ENCODE data around the gene ERC1.

The ERC1 gene

GRCh38 chr12:1213618-1214205, 222.7 kb downstream of the ERC1 start:
- TF ChIP-seq ZNF292 (tag by site-specific recombination; IDR thresholded peaks at IDR 0.05; ENCODE audit: borderline replicate concordance, low read depth) (no peak), OSR2 (tag by site-specific recombination; IDR thresholded peaks at IDR 0.05) (0 out of 2 replicates have a peak, but pooled peaks have one; percentile 58), YY1 (tag by site-specific recombination; IDR thresholded peaks at IDR 0.05) (no peak), ZNF362 (tag by site-specific recombination; IDR thresholded peaks at IDR 0.05) (peak; percentile 95), ZNF704 (tag by site-specific recombination; IDR thresholded peaks at IDR 0.05) (no peak), ZNF639 (tag by site-specific recombination; IDR thresholded peaks at IDR 0.05) (0 out of 2 replicates have a peak, but pooled peaks have one; percentile 40)
- H3K4me1 ChIP-seq (ENCODE audit: control insufficient read depth, insufficient read depth, low read length), result peaks cover 28% of the 10 kb centered on the region
- POLR2A ChIA-PET, result interaction anchor here (0.8 kb wide), 1 partner anchor 16 kb away, joined by 3 read pairs; no protein-coding TSS in a partner anchor
- no peaks in the 10 kb centered on the region for H3K36me3 ChIP-seq (ENCODE audit: control insufficient read depth in 2 of 2, insufficient read depth in 1 of 2, low read length in 2 of 2)
- CTCF ChIA-PET, result interaction anchor here (0.7 kb wide), 1 partner anchor 1485 kb away, joined by 5 read pairs; no protein-coding TSS in a partner anchor
- H3K27ac ChIP-seq (ENCODE audit: extremely low read depth, low read depth, low read length), result no peak overlapping the region
- no peak overlapping the region for H3K4me3 ChIP-seq (ENCODE audit: low read depth, low read length)
- no peaks in the 10 kb centered on the region for H3K9me3 ChIP-seq (ENCODE audit: control insufficient read depth, insufficient read depth, low read depth, low read length)

- no peak for TF ChIP-seq ZNF660 (tag by site-specific recombination; IDR thresholded peaks at IDR 0.05)
- no peak for TF ChIP-seq ZFP3 (tag by site-specific recombination; IDR thresholded peaks at IDR 0.05; ENCODE audit: low read depth)
- TF ChIP-seq ZNF529 (tag by site-specific recombination; IDR thresholded peaks at IDR 0.05; ENCODE audit: insufficient replicate concordance), result peak; percentile 6
- TF ChIP-seq ZBTB11 (tag by site-specific recombination; conservative IDR thresholded peaks at IDR 0.05; ENCODE audit: low read depth), result no peak
- 0 out of 2 replicates have a peak, but pooled peaks have one; percentile 11 for TF ChIP-seq ZNF768 (tag by site-specific recombination; IDR thresholded peaks at IDR 0.05)
- no peak for TF ChIP-seq ZNF280C (tag by site-specific recombination; IDR thresholded peaks at IDR 0.05)
- no peak for TF ChIP-seq ZSCAN16 (tag by site-specific recombination; IDR thresholded peaks at IDR 0.05)
- TF ChIP-seq FEZF1 (tag by site-specific recombination; IDR thresholded peaks at IDR 0.05), result no peak
- TF ChIP-seq ZNF837 (tag by site-specific recombination; IDR thresholded peaks at IDR 0.05), result no peak
- peak; percentile 65 for TF ChIP-seq WT1 (tag by site-specific recombination; IDR thresholded peaks at IDR 0.05)
- no peak for TF ChIP-seq ZBTB20 (tag by site-specific recombination; IDR thresholded peaks at IDR 0.05)
- TF ChIP-seq PATZ1 (tag by site-specific recombination; IDR thresholded peaks at IDR 0.05), result no peak
- CTCF ChIA-PET, result interaction anchor here (1.1 kb wide), 1 partner anchor 10 kb away, joined by 3 read pairs; no protein-coding TSS in a partner anchor
- H3K4me1 ChIP-seq (ENCODE audit: control insufficient read depth, insufficient read depth, low read length), result peaks cover 38% of the 10 kb centered on the region
- H3K9me3 ChIP-seq (ENCODE audit: control insufficient read depth, insufficient read depth, low read depth, low read length), result no peaks in the 10 kb centered on the region
- H3K4me3 ChIP-seq (ENCODE audit: low read depth, low read length), result no peak overlapping the region
- H3K36me3 ChIP-seq (ENCODE audit: control insufficient read depth in 2 of 2, insufficient read depth in 1 of 2, low read length in 2 of 2), result no peaks in the 10 kb centered on the region
- POLR2A ChIA-PET, result no interaction called here
- H3K27ac ChIP-seq (ENCODE audit: extremely low read depth, low read depth, low read length), result peak overlapping the region; percentile 62; the same call in 1 of the 2 replicates
Observed at GRCh38 chr12:1216560-1216959, 225.5 kb downstream of the ERC1 start.
